Urinary bladder (tissue), 4 donors: Measurements from ENCODE around the gene TTC24. TPM values are rescaled to one million over a fixed set of nuclear protein-coding genes. Genes with fewer than 3 reads are reported as not detected.

ENCODE experiments used
- DNase-seq: peaks from one replicate; pipeline ENCODE4 v3.0.0-alpha.2; 2015; ENCODE audit errors: extremely low spot score
- H3K27ac ChIP-seq: one replicate; pipeline ENCODE4 v1.5.1; 2013; ENCODE audit warnings: low read depth, mild to moderate bottlenecking, moderate library complexity
- H3K36me3 ChIP-seq: one replicate; pipeline ENCODE4 v1.6.1; 2013; ENCODE audit warnings: mild to moderate bottlenecking, moderate library complexity; ENCODE audit not compliant: insufficient read depth
- H3K4me1 ChIP-seq: one replicate; pipeline ENCODE4 v1.6.1; 2013; ENCODE audit warnings: mild to moderate bottlenecking, moderate library complexity; ENCODE audit not compliant: insufficient read depth
- H3K4me3 ChIP-seq: one replicate; pipeline ENCODE4 v1.5.1; 2013; ENCODE audit warnings: low read depth, low read length
- WGBS: extraction: QIAGEN DNeasy Blood & Tissue Kit; methylation state at CpG from one replicate; pipeline ENCODE4 v1.1.7; 2013; 5-methylcytosine and 5-hydroxymethylcytosine counted together
- polyA plus RNA-seq: library from polyadenylated mRNA; stranded (reverse); fragments of 200-250 nt; gene quantifications from one replicate; pipeline ENCODE4 v1.2.3, GENCODE V29; 2013
- total RNA-seq: library from RNA; depleted of rRNA; stranded (reverse); fragments of >200 nt; gene quantifications from one replicate; pipeline ENCODE4 v1.2.3, GENCODE V29; 2014
- donor health status: healthy with polysubstance abuse.
- donor health status: healthy.

The TTC24 gene
- total RNA-seq (not detected), polyA plus RNA-seq (0.09 TPM)

DNA sequence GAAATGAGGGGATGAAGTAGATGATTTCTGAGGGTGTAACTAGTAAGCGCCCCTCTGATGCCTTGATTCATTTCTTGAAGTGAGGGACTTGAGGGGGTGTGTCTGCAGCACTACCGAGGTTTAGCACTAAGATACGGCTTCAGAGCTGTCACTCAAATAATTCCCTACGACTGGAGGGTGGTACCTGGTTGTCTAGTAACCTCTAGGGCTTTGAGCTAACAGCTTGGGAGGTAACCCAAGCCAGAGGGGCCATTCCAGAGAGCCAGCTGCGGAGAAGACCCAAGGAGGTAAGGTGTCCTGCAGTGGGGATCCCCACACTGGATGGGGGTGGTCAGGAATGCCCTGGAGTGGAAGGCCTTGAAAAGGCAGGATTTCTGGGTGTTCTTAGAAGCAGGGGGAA, at the start of gene TTC24:
TTC24 (plus strand) TSS at position 252 of the 400 bp plus-strand sequence. CDS start 1,642 bp downstream, outside the sequence.
- no peaks in the 10 kb centered on the region for H3K4me1 ChIP-seq
- WGBS, result 67% methylated on average over 5 of the region's 5 CpGs
- no peak within 1 kb of the TSS for H3K4me3 ChIP-seq
- DNase-seq, result no peak
- no peak within 1 kb of the TSS for H3K27ac ChIP-seq
- no peaks in the 10 kb centered on the region for H3K36me3 ChIP-seq

DNA sequence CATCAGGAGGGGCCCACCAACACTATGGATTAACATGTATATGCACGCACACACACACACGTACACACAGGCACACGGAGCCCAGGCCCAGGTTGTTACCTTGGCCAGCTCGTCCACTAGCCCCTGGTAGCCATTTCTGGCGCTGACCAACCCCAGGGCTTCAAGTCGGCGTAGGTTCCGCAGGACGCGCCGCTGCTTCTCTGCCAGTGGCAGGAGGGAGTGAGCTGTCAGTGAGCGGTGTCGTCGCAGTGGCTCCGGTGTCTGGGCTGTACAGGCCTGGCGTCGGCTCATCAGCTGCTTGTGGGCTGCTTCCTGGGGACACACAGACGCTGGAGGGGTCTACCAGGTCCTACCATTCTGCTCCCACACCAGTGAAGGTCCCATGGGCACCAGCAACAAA, 49.5 kb upstream of the TTC24 start:
- Histone ChIP-seq H3K4me3 (no peak overlapping the region), H3K4me1 (no peaks in the 10 kb centered on the region), H3K36me3 (no peaks in the 10 kb centered on the region), H3K27ac (no peak overlapping the region)
- no peak for DNase-seq
- WGBS, result 98% methylated on average over 18 of the region's 18 CpGs

DNA sequence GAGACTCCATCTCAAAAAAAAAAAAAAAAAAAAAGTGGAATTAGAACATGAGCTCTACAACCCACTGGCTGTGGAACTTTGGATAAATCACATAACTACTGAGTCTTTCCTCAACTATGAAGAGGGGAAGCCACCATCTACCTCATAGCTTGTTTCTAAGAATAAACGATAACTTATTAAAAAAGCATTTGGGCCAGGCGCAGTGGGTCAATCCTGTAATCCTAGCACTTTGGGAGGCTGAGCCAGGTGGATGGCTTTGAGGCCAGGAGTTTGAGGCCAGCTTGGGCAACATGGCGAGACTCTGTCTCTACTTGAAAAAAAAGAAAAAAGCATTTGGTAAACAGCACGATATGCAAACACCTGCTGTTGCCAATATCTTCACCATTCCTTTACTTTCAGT, 47.1 kb upstream of the TTC24 start:
- H3K36me3 ChIP-seq, result no peaks in the 10 kb centered on the region
- no peak overlapping the region for H3K4me3 ChIP-seq
- 90% methylated on average over 4 of the region's 4 CpGs for WGBS
- DNase-seq, result no peak
- H3K4me1 ChIP-seq, result no peaks in the 10 kb centered on the region
- H3K27ac ChIP-seq, result no peak overlapping the region

DNA sequence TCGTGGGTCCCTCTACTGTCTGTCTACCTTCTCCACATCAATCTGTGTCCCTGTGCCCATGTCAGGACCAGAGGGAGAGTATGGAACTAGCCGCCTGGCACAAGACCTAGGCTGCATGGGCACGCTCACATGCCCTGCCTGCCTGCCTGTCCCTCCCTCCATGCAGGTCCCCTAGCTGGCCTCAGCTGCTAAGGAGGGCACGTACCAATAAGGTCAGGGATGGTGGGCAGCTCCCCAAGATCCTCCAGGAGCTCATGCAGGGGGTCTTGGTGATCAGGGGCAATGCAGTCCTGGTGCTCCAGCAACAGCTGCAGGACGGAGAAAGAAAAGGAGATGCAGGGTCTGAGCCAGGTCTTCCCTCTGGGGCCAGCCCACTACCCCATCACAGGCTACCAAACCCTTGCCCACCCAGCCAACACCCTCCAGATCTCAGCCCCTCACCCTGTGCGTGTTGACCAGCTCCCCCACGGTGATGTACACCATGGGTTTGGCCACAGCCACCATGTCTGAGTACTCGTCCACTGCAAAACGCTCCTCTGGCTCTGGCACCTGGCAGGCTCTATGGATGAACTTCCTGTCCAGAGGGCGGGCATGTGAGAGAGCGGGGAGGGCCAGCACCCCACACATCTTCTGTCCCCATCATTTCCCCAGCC, 45.8 kb upstream of the TTC24 start:
- 86% methylated on average over 11 of the region's 11 CpGs for WGBS
- Histone ChIP-seq H3K4me1 (no peaks in the 10 kb centered on the region), H3K27ac (no peak overlapping the region), H3K36me3 (no peaks in the 10 kb centered on the region), H3K4me3 (no peak overlapping the region)
- DNase-seq, result no peak

DNA sequence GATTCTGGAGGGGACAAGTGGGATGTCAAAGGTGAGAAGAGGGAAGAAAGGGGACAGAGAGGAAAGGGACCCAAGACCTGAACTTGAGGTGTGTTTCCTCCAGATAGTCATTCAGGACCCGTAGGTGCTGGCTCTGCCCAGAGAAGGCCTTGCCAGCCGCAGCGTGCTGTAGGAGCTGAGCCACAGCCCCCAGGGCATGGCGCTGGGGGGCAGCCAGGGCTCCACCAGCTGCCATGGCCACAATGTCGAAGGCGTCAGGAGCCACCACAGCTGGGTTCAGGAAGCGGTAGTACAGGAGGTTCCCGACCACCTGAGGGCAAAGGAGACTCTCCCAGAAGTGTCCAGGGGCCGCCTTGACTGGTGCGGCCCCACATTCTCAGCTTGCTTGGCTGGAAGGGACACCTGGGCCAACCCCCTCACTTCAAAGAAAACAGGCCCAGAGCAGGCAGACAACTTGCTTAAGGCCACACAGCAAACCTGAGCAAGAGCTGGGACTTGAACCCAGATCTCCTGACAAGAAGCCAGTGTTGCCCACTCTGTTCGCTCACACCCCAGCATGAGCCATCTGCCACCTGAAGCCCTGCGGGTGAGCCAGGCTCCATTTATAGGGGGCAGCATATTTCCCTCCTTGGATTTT, 45.0 kb upstream of the TTC24 start:
- no peak for DNase-seq
- WGBS, result 92% methylated on average over 12 of the region's 12 CpGs
- Histone ChIP-seq H3K4me3 (no peak overlapping the region), H3K4me1 (no peaks in the 10 kb centered on the region), H3K27ac (no peak overlapping the region), H3K36me3 (no peaks in the 10 kb centered on the region)

DNA sequence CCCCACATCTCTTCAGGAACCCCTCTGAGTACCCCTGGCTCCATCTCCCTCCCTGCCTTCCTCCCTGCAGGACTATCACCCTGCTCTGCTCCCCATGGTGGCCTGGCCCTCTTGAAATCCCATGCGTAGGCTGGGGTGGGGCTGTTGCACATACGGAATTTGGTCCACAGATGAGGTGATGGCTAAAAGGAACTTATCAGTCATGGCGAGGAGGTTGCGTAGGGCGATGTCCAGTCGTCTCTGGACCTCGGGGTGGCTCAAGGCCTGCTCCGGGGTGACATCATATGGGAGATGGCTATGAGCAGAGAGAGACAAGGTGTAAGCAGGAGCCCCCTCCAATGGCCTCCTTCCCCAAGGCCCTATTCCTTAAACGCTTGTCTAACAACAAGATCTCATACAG, 42.5 kb upstream of the TTC24 start:
- Histone ChIP-seq H3K4me3 (no peak overlapping the region), H3K27ac (no peak overlapping the region), H3K36me3 (no peaks in the 10 kb centered on the region), H3K4me1 (no peaks in the 10 kb centered on the region)
- 93% methylated on average over 9 of the region's 9 CpGs for WGBS
- no peak for DNase-seq

DNA sequence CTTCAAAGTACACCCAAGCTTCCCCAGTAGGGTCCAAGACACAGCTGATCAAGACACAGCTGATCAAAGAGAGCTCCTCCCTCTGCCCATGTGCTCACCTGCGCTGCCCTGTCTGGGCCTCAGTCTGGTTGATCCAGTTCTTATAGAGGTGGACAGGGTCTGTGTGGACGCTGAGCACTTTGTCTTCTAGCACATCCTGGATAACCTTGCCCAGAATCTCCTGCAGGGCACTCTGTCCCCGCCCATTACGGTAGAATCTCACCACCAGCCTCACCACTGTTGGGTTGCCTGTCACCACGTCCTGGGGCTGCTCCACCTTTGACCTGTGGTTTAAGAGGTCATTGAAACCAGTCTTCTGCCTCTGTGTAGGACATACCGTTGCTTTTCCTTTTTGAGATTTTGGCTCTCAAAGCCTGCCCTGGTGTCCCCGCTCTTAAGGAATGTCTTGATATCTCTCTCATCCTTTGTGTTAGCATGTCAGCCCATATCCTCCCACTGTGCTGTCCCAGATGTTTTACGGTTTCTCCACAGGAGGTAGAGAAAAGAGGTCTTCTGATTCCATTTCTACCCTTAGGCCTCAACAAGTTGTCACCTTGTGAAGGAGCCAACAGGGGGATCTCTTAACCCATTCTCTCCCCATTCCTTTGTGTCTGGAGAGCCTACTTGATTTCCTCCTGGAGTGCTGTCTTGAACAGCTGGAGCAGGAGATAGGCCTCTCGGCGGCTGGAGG, 40.6 kb upstream of the TTC24 start:
- 94% methylated on average over 10 of the region's 10 CpGs for WGBS
- DNase-seq, result no peak
- Histone ChIP-seq H3K4me3 (no peak overlapping the region), H3K27ac (no peak overlapping the region), H3K4me1 (no peaks in the 10 kb centered on the region), H3K36me3 (no peaks in the 10 kb centered on the region)

DNA sequence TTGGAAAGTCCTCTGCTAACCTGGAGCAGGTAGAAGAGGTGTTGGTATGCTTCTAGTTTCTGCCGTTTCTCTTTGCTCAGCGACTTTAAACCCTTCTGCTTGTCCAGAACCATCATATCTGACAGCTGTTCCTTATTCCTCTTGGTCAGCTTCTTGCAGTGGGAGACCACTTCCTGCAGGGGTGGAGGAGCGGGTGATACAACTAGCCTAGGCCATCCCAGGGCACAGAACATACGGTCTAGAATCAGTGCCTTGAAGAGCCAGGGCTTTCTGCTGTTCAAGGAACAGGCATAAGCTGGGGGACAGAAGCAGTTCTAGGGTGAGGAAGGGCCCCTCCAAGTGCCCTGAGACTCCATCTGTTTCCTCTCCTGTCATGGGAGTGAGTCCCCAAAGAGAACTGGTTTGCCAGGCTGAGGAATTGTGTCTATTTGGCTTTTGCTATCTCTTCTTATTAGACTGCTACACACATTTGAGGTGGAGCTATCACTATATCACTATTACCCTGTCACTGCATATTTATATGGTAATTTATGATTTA, 39.6 kb upstream of the TTC24 start:
- no peaks in the 10 kb centered on the region for H3K4me1 ChIP-seq
- no peaks in the 10 kb centered on the region for H3K36me3 ChIP-seq
- no peak for DNase-seq
- H3K4me3 ChIP-seq, result no peak overlapping the region
- H3K27ac ChIP-seq, result no peak overlapping the region
- WGBS, result 94% methylated on average over 4 of the region's 4 CpGs

DNA sequence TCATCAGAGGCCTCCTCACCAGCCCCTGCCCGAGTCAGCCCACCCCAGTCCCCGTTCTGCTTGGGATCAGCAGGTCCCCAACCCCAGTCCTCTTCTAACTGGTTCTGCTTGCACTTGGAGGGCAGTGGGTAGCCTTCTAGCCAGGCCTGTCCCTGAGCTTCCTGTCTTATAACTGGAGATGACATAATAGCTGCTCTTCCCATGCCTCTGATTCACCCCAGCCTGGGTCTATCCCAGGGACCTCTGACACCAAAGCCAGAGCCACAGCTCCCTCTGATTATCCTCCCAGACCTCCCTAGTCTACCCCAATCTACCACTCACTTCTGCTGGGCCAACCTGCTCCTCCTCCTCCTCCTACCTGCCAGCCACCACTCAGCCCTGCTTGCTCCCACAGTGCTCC, 38.6 kb upstream of the TTC24 start:
- no peaks in the 10 kb centered on the region for H3K4me1 ChIP-seq
- DNase-seq, result no peak
- no peaks in the 10 kb centered on the region for H3K36me3 ChIP-seq
- H3K4me3 ChIP-seq, result no peak overlapping the region
- H3K27ac ChIP-seq, result no peak overlapping the region
- WGBS, result 93% methylated on average over 2 of the region's 2 CpGs

DNA sequence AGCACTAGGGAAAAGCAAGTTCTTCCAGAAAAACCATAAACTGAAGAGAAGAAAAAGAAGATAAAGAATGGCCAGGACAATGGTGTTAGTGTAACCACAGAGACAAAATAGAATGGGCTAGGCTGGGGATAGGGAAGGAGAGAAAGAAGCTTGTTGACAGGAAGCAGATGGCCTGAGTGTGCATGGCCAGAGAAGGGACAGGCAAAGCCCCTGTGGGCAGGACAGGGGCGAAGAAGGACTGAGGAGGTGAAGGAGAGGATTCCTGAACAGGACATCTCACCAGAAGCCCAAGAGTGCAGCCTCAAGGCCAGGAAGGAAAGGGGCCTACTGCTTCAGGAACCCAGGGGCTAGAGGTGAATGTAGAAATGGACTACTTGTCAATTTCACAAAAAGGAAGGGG, 36.5 kb upstream of the TTC24 start:
- DNase-seq, result no peak
- no peaks in the 10 kb centered on the region for H3K36me3 ChIP-seq
- no peak overlapping the region for H3K4me3 ChIP-seq
- H3K4me1 ChIP-seq, result no peaks in the 10 kb centered on the region
- WGBS, result 94% methylated on average over 1 of the region's 1 CpG
- no peak overlapping the region for H3K27ac ChIP-seq

DNA sequence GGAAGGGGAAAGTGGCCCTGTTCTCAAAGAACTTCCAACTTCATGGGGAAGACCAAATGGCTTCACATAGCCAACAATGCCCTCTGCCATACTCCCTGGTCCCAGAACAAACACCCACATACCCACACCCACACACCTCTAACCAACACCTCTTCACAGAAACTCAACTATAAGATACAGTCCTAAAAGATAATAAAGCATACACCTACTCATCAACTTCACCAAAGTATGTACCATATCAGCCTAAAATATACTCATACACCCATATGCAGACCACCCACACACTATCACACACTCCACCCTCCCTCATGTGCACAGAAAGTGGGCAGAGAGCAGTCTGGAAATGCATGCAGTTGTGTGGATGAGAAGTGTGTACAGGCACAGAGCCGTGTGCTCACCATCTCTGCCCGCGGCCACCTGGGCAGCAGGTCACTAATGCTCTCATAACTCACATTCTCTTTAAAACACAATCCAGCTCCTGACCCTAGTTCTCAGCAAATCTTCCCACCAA, 34.9 kb upstream of the TTC24 start:
- 97% methylated on average over 3 of the region's 3 CpGs for WGBS
- no peak for DNase-seq
- H3K4me3 ChIP-seq, result no peak overlapping the region
- no peaks in the 10 kb centered on the region for H3K36me3 ChIP-seq
- no peaks in the 10 kb centered on the region for H3K4me1 ChIP-seq
- no peak overlapping the region for H3K27ac ChIP-seq

DNA sequence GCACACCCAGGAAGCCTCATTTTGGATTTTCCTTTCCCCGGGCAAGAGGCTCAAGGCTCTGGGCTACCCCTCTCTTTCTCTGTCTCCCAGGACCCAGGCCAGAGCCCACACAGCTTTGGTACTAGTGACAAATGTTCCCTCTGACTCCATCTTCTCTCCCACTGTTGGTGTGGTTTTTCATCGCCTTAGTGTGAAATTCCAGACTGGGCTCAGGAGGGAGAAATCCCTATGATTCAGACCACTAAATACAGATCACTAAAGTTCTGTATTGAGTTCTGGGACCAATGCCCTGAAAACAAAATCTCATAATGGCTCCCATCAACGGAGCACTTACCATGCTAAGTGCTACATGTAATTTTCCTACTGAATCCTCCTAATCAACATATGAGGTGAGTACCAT, 33.3 kb upstream of the TTC24 start:
- H3K4me3 ChIP-seq, result no peak overlapping the region
- H3K36me3 ChIP-seq, result no peaks in the 10 kb centered on the region
- 81% methylated on average over 3 of the region's 3 CpGs for whole genome bisulfite sequencing
- no peak overlapping the region for H3K27ac ChIP-seq
- DNase-seq, result no peak
- no peaks in the 10 kb centered on the region for H3K4me1 ChIP-seq

DNA sequence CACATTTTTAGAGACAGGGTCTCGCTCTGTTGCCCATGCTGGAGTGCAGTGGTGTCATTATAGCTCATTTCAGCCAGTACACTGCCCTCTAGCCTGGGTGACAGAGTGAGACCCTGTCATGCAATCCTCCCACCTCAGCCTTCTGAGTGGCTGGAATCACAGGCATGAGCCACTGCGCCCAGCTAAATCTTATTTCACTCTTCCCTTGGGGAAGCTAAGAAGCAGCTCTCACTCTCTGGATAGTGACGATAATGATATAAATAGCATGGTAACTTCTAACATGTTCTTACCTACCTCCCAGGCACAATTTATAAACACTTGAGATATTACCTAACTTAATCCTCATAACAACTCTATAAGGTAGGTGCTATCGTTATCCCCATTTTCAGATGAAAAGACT, 32.1 kb upstream of the TTC24 start:
- Histone ChIP-seq H3K27ac (no peak overlapping the region), H3K4me1 (no peaks in the 10 kb centered on the region), H3K36me3 (no peaks in the 10 kb centered on the region), H3K4me3 (no peak overlapping the region)
- no peak for DNase-seq
- 94% methylated on average over 4 of the region's 4 CpGs for whole genome bisulfite sequencing

DNA sequence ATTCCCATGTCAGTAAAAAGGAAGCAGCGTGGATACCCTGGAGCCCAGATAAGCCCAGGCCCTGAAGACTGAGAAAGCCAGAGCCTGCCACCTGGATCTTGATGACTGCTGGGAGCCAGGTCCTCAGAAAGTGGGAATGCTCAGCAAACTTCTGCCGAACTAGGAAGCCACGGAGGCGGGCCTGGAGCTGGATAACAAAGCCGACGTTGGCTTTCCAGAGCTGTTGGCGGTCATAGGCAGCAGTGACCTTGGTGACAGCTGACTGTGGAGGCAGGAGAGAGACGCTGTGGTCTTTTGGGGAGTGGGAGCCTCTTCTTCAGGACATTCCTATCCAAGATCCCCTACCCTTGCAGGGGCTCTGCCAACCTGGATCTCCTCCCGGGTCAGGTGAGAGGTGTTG, 31.5 kb upstream of the TTC24 start:
- WGBS, result 90% methylated on average over 9 of the region's 9 CpGs
- DNase-seq, result no peak
- no peaks in the 10 kb centered on the region for H3K36me3 ChIP-seq
- H3K27ac ChIP-seq, result no peak overlapping the region
- no peaks in the 10 kb centered on the region for H3K4me1 ChIP-seq
- H3K4me3 ChIP-seq, result no peak overlapping the region
